GM18526 (cell line): ENCODE data around the gene SPTA1.

Source experiments
- POLR2A ChIP-seq: IDR thresholded peaks from 3 replicates; pipeline ENCODE4 v1.6.1; 2011; ENCODE audit not compliant: insufficient read length; ENCODE audit errors: extremely low read depth

The SPTA1 gene

DNA sequence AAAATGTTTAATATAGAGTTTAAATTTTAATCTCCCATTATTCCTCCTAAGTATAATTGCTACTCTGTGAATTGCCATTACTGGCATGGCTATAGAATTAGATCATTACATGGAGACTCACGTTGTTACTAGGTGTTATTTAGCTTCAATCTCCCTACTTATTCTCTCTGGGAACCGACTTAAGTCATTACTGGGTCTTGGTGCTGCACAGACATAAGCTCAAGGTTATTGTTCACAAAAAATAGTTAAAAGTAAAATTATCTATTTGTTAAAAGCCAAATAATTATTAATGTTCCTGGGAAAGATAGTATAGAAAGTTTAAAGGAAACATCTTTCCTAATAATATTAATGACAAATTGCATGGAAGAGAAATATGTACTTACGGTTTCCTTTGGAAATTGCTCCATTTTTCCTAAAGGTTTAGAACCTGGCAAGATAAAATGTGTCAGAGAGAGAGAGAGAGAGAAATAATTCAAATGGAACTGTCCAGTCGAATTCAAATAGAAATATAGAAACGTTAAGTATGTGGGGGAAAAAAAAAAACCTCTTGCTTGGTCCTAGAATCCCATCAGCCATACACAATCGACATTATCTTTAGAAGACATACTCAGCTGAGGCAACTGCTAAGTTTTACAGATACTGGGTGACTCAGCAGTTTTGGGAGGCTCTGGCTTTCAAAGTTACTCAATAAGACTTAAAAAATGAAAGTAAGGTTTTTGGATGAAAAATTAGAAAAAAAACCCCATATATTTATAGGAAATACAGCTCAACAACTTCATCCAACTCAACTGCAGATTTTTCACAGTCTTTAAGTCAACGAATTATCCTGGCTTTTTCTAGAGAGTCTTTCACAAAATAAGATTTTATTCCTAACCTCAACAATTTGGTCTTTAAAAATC lies at the start of gene SPTA1:
TSS of gene SPTA1 (minus strand) at position 605 of the 899 bp plus-strand sequence. CDS start at position 407, 198 bp downstream.
- TF ChIP-seq POLR2A: no peak

- TF ChIP-seq POLR2A: no peak
Observed at GRCh38 chr1:158735848-158736247, 49.3 kb upstream of the SPTA1 start.

- no peak for TF ChIP-seq POLR2A
Observed at GRCh38 chr1:158732524-158732923, 46.0 kb upstream of the SPTA1 start.

GRCh38 chr1:158731707-158732106 lies 45.2 kb upstream of the SPTA1 start:
- TF ChIP-seq POLR2A: no peak

DNA sequence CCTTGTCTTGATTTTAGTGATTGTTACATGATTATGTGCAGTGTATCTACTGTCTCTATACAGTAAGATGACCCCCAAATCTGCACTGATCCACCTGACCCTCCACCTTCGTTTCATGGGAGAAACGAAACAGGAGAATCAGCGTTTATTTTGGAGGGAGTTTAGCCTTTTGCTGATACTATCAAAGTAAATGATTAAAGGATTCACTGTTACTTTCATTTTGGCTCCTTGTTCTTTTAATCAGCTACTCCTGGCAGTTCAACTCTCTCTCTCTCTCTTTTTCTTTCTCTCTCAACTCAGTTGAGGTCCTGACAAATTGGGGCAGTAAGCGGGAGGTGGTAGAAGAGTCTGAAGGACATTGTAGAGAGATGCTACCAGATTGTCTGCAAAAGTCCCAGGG lies 43.9 kb upstream of the SPTA1 start:
- TF ChIP-seq POLR2A: no peak

GRCh38 chr1:158728510-158729225 lies 42.2 kb upstream of the SPTA1 start:
- TF ChIP-seq POLR2A: no peak

DNA sequence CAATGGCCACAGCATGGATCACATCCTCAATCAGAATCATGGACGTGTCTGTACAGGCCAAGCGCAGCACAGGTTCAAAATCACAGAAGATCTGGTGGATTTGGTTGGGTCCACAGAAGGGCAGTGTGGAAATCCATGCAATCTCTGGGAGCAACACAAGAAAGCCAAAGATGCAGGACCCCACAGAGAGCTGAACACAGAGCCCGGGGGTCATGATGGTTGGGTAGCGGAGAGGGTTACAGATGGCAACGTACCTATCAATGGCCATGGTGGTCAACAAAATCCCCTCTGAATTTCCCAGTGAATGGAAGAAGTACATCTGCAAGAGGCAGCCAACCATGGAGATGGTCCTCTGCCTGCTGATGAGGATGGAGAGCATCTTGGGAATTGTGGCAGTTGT lies 37.9 kb upstream of the SPTA1 start:
- no peak for TF ChIP-seq POLR2A

GRCh38 chr1:158720620-158721019 lies 34.1 kb upstream of the SPTA1 start, which contains the start of gene OR6K3:
TSS of gene OR6K3 (minus strand) at chr1:158720720. CDS start at chr1:158718115, 2,605 bp downstream.
- TF ChIP-seq POLR2A: no peak

- no peak for TF ChIP-seq POLR2A
Observed at GRCh38 chr1:158719664-158720063, 33.1 kb upstream of the SPTA1 start.

DNA sequence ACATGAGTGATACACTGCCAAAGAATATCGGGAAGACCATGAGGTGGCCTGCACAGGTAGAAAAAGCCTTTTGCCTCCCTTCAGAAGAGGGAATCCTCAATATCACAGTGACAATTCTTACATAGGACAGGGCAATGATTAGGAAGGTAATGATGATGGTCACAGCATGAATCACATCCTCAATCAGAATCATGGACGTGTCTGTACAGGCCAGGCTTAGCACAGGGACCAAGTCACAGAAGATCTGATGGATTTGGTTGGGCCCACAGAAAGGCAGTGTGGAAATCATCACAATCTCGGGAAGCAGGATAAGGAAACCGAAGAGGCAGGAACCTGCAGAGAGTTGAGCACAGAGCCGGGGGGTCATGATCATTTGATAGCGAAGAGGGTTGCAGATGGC lies 30.8 kb upstream of the SPTA1 start:
- no peak for TF ChIP-seq POLR2A

- no peak for TF ChIP-seq POLR2A
Observed at GRCh38 chr1:158716335-158716734, 29.8 kb upstream of the SPTA1 start.

DNA sequence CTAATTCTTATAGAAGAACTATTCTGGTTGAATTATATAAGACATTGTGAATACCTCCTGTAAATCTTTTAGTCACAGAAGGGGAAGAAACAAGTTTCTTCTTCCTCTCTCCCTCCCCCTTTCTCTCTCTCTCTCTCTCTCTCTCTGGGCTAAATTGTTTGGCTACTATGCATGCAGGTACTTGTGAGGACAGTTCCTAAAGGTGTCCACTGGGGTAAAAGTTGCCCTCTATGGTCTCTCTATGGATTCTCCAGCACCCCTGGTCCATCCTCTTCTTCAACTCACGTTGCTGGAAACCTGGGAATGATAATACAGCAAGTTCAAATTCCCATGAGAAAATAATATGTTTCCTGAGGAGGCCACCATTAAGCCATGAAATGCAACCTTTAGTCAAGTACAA lies 28.2 kb upstream of the SPTA1 start:
- TF ChIP-seq POLR2A: no peak

DNA sequence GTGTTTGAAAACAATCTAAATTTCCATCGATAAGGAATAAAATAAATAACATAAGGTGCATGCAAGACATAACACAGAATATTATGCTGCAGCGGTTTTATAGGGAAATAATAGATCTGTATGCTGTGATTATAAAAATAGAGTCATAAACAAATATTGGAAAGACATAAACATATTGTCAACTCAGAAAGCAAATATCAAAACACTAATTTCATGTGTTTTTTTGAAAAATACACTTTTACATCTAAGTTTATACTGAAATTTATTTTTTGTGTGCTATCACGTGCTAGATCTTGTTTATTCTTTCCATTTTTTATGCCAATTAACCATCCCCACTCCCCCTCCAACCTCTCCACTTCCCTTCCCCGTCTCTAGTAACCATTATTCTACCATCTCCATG lies 24.6 kb upstream of the SPTA1 start:
- TF ChIP-seq POLR2A: no peak

GRCh38 chr1:158706096-158706495 lies 19.6 kb upstream of the SPTA1 start:
- no peak for TF ChIP-seq POLR2A

DNA sequence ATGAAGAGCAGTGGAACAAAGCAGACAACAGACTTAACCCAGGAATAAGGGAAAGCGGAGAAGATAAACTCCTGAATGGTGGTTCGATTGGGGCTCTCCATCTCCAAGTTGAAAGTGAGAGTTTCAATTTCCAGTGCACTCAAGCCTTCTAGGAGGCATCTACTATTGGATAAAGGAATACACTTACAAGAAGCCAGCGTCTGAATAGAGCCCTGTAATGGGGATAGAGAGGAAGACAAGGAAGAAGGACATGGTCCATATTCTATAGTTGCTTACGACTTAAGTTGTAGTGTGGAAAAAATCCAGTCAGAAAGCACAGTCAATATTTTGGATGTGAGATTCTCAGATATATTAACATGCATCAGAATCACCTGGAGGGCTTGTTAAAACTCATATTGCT lies 14.0 kb upstream of the SPTA1 start, which contains the start of gene OR6K2:
TSS of gene OR6K2 (minus strand) at position 101 of the 400 bp plus-strand sequence. CDS start at position 101, 0 bp downstream.
- no peak for TF ChIP-seq POLR2A

DNA sequence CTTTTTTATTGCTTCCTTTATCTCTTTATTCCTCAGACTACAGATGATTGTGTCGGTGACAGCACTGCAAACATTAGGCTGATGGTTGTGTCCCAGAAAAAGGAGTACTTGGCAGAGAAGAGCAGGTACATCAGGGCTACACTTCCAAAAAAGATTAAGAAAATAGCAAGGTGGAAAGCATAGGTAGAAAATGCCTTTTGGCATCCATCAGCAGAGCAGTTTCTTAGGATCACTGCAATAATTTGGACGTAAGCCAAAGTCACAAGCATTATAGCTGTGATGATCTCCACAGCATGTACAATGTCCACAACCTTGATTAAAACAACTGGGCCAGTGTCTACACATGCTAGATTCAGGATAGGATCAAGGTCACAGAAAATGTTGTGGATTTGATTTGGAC lies 8.1 kb upstream of the SPTA1 start:
- no peak for TF ChIP-seq POLR2A
